ENCODE results near the gene EML1. TPM values are rescaled to one million over a fixed set of nuclear protein-coding genes. Genes with fewer than 3 reads are reported as not detected.
A peak's percentile ranks its signal among the peaks of the same experiment; 100 is the strongest.

Gene EML1
- total RNA-seq, 1 donor from 2014 or later, result 33.3 TPM

GRCh38 chr14:99805757-99806439 is 12.7 kb downstream of the EML1 start:
- Histone ChIP-seq H3K36me3 (no peaks in the 10 kb centered on the region), H3K27me3 (ENCODE audit: low read depth) (no peaks in the 10 kb centered on the region), H3K9me3 (replicated peaks) (no peaks in the 10 kb centered on the region), H3K4me1 (peaks cover 53% of the 10 kb centered on the region), H3K27ac (replicated peaks) (no peak overlapping the region), H3K4me3 (no peak overlapping the region)
- intact Hi-C loops (cut with micrococcal nuclease), result no loop called here
- TF ChIP-seq CTCF (IDR thresholded peaks at IDR 0.05; ENCODE audit: borderline replicate concordance), result no peak
- DNase-seq, result no peak

- Histone ChIP-seq H3K27me3 (ENCODE audit: low read depth) (no peaks in the 10 kb centered on the region), H3K36me3 (no peaks in the 10 kb centered on the region), H3K27ac (replicated peaks) (no peak overlapping the region), H3K4me1 (peaks cover 53% of the 10 kb centered on the region), H3K4me3 (no peak overlapping the region), H3K9me3 (replicated peaks) (no peaks in the 10 kb centered on the region)
- no peak for TF ChIP-seq CTCF (IDR thresholded peaks at IDR 0.05; ENCODE audit: borderline replicate concordance)
- no peak for DNase-seq
- intact Hi-C loops (cut with micrococcal nuclease), result no loop called here
These were observed 13.6 kb downstream of the EML1 start for GRCh38 chr14:99806836-99807235.

- Histone ChIP-seq H3K4me1 (peaks cover 48% of the 10 kb centered on the region), H3K36me3 (no peaks in the 10 kb centered on the region), H3K27me3 (ENCODE audit: low read depth) (no peaks in the 10 kb centered on the region), H3K27ac (replicated peaks) (peak overlapping the region; percentile 71), H3K9me3 (replicated peaks) (no peaks in the 10 kb centered on the region), H3K4me3 (no peak overlapping the region)
- TF ChIP-seq CTCF (IDR thresholded peaks at IDR 0.05; ENCODE audit: borderline replicate concordance), result no peak
- DNase-seq, result no peak
- intact Hi-C loops (cut with micrococcal nuclease), result no loop called here
These were observed 14.4 kb downstream of the EML1 start for GRCh38 chr14:99807413-99808153.

GRCh38 chr14:99808154-99808505 is 14.9 kb downstream of the EML1 start:
- intact Hi-C loops (cut with micrococcal nuclease), result no loop called here
- H3K9me3 ChIP-seq (replicated peaks), result no peaks in the 10 kb centered on the region
- H3K36me3 ChIP-seq, result no peaks in the 10 kb centered on the region
- no peak for TF ChIP-seq CTCF (IDR thresholded peaks at IDR 0.05; ENCODE audit: borderline replicate concordance)
- no peaks in the 10 kb centered on the region for H3K27me3 ChIP-seq (ENCODE audit: low read depth)
- H3K4me1 ChIP-seq, result peaks cover 43% of the 10 kb centered on the region
- no peak for DNase-seq
- H3K4me3 ChIP-seq, result no peak overlapping the region
- H3K27ac ChIP-seq (replicated peaks), result peak overlapping the region; percentile 71

- Histone ChIP-seq H3K9me3 (replicated peaks) (no peaks in the 10 kb centered on the region), H3K36me3 (no peaks in the 10 kb centered on the region), H3K27ac (replicated peaks) (peak overlapping the region; percentile 71), H3K4me3 (no peak overlapping the region), H3K27me3 (ENCODE audit: low read depth) (no peaks in the 10 kb centered on the region), H3K4me1 (peaks cover 42% of the 10 kb centered on the region)
- intact Hi-C loops (cut with micrococcal nuclease), result no loop called here
- no peak for DNase-seq
- no peak for TF ChIP-seq CTCF (IDR thresholded peaks at IDR 0.05; ENCODE audit: borderline replicate concordance)
These were observed 15.3 kb downstream of the EML1 start for GRCh38 chr14:99808515-99808914.
